Rectal smooth muscle tissue (tissue), 1 donor: ENCODE data around the gene TSPAN18.

Experiments
- H3K27ac ChIP-seq: one replicate; pipeline ENCODE4 v1.7.0; 2013; ENCODE audit warnings: low read depth, low read length, inconsistent platforms
- H3K27me3 ChIP-seq: one replicate; pipeline ENCODE4 v1.7.0; 2013; ENCODE audit warnings: low read length; ENCODE audit not compliant: control insufficient read depth, insufficient read depth
- H3K36me3 ChIP-seq: one replicate; pipeline ENCODE4 v1.7.0; 2013; ENCODE audit warnings: low read length; ENCODE audit not compliant: control insufficient read depth, insufficient read depth
- H3K4me1 ChIP-seq: one replicate; pipeline ENCODE4 v1.7.0; 2013; ENCODE audit warnings: low read length; ENCODE audit not compliant: control insufficient read depth, insufficient read depth
- H3K4me3 ChIP-seq: one replicate; pipeline ENCODE4 v1.7.0; 2013; ENCODE audit warnings: low read length
- H3K9ac ChIP-seq: one replicate; pipeline ENCODE4 v1.7.0; 2013; ENCODE audit warnings: low read length

TSPAN18 gene

GRCh38 chr11:44835296-44835695, 108.5 kb downstream of the TSPAN18 start:
- Histone ChIP-seq H3K36me3 (no peaks in the 10 kb centered on the region), H3K4me3 (no peak overlapping the region), H3K4me1 (peaks cover 27% of the 10 kb centered on the region), H3K9ac (no peak overlapping the region), H3K27ac (peak overlapping the region; percentile 74), H3K27me3 (no peaks in the 10 kb centered on the region)

GRCh38 chr11:44835938-44836337, 109.2 kb downstream of the TSPAN18 start:
- Histone ChIP-seq H3K36me3 (no peaks in the 10 kb centered on the region), H3K9ac (no peak overlapping the region), H3K4me1 (peaks cover 32% of the 10 kb centered on the region), H3K27ac (peak overlapping the region; percentile 74), H3K27me3 (no peaks in the 10 kb centered on the region), H3K4me3 (no peak overlapping the region)

GRCh38 chr11:44837661-44838060, 110.9 kb downstream of the TSPAN18 start:
- Histone ChIP-seq H3K9ac (no peak overlapping the region), H3K27ac (no peak overlapping the region), H3K27me3 (no peaks in the 10 kb centered on the region), H3K36me3 (no peaks in the 10 kb centered on the region), H3K4me3 (no peak overlapping the region), H3K4me1 (peaks cover 32% of the 10 kb centered on the region)

- no peak overlapping the region for H3K9ac ChIP-seq
- H3K27me3 ChIP-seq = no peaks in the 10 kb centered on the region
- H3K27ac ChIP-seq = no peak overlapping the region
- peaks cover 21% of the 10 kb centered on the region for H3K4me1 ChIP-seq
- no peak overlapping the region for H3K4me3 ChIP-seq
- no peaks in the 10 kb centered on the region for H3K36me3 ChIP-seq
Observed at GRCh38 chr11:44839458-44840084, 112.8 kb downstream of the TSPAN18 start.

GRCh38 chr11:44840085-44840478, 113.3 kb downstream of the TSPAN18 start:
- Histone ChIP-seq H3K4me1 (peaks cover 16% of the 10 kb centered on the region), H3K27ac (no peak overlapping the region), H3K4me3 (no peak overlapping the region), H3K36me3 (no peaks in the 10 kb centered on the region), H3K9ac (no peak overlapping the region), H3K27me3 (no peaks in the 10 kb centered on the region)

GRCh38 chr11:44840521-44841251, 113.9 kb downstream of the TSPAN18 start:
- Histone ChIP-seq H3K4me1 (peaks cover 13% of the 10 kb centered on the region), H3K4me3 (no peak overlapping the region), H3K9ac (no peak overlapping the region), H3K36me3 (no peaks in the 10 kb centered on the region), H3K27me3 (no peaks in the 10 kb centered on the region), H3K27ac (no peak overlapping the region)

- Histone ChIP-seq H3K9ac (no peak overlapping the region), H3K4me3 (no peak overlapping the region), H3K27ac (no peak overlapping the region), H3K36me3 (no peaks in the 10 kb centered on the region), H3K27me3 (no peaks in the 10 kb centered on the region), H3K4me1 (peaks cover 7% of the 10 kb centered on the region)
Observed at GRCh38 chr11:44842220-44842619, 115.5 kb downstream of the TSPAN18 start.

GRCh38 chr11:44846852-44847251, 120.1 kb downstream of the TSPAN18 start:
- H3K4me3 ChIP-seq = no peak overlapping the region
- no peaks in the 10 kb centered on the region for H3K4me1 ChIP-seq
- H3K27me3 ChIP-seq = no peaks in the 10 kb centered on the region
- H3K36me3 ChIP-seq = no peaks in the 10 kb centered on the region
- H3K27ac ChIP-seq = no peak overlapping the region
- H3K9ac ChIP-seq = no peak overlapping the region

GRCh38 chr11:44847316-44847715, 120.6 kb downstream of the TSPAN18 start:
- no peak overlapping the region for H3K27ac ChIP-seq
- H3K36me3 ChIP-seq = no peaks in the 10 kb centered on the region
- H3K9ac ChIP-seq = no peak overlapping the region
- H3K4me3 ChIP-seq = no peak overlapping the region
- H3K4me1 ChIP-seq = no peaks in the 10 kb centered on the region
- H3K27me3 ChIP-seq = no peaks in the 10 kb centered on the region

- no peak overlapping the region for H3K27ac ChIP-seq
- no peaks in the 10 kb centered on the region for H3K4me1 ChIP-seq
- H3K27me3 ChIP-seq = no peaks in the 10 kb centered on the region
- H3K4me3 ChIP-seq = no peak overlapping the region
- H3K36me3 ChIP-seq = no peaks in the 10 kb centered on the region
- H3K9ac ChIP-seq = no peak overlapping the region
Observed at GRCh38 chr11:44848203-44848962, 121.6 kb downstream of the TSPAN18 start.

- Histone ChIP-seq H3K27ac (no peak overlapping the region), H3K9ac (no peak overlapping the region), H3K27me3 (no peaks in the 10 kb centered on the region), H3K4me1 (no peaks in the 10 kb centered on the region), H3K36me3 (no peaks in the 10 kb centered on the region), H3K4me3 (no peak overlapping the region)
Observed at GRCh38 chr11:44848963-44849350, 122.2 kb downstream of the TSPAN18 start.

- Histone ChIP-seq H3K27ac (no peak overlapping the region), H3K4me1 (peaks cover 3% of the 10 kb centered on the region), H3K4me3 (no peak overlapping the region), H3K9ac (no peak overlapping the region), H3K36me3 (no peaks in the 10 kb centered on the region), H3K27me3 (no peaks in the 10 kb centered on the region)
Observed at GRCh38 chr11:44849424-44849823, 122.7 kb downstream of the TSPAN18 start.
